PC-3 (cell line): ENCODE results near the gene ZNF506. TPM values are rescaled to one million over a fixed set of nuclear protein-coding genes. Genes with fewer than 3 reads are reported as not detected.
"Not testable (repeated sequence)": the region's sequence is repeated elsewhere in the genome, so short reads cannot be mapped to it uniquely, and the experiment has no call there.

ENCODE experiments used
- ATAC-seq: fragments of 200-7000 bp; cut with Tn5 transposase; 2 replicates; pipeline ENCODE4 v1.9.1; 2020; ENCODE audit warnings: mild to moderate bottlenecking, moderate library complexity
- BruUV-seq: library from RNA; stranded (reverse); fragments of 400-500 nt; replicated peaks from 2 replicates; lab custom pipeline; 2021; lab: Mats Ljungman, UMichigan
- CTCF ChIA-PET: fragments of 300-600 bp; sonication (Branson Sonifier 250); formaldehyde crosslinking; loops from one replicate; lab custom pipeline; 2022; ENCODE audit warnings: antibody characterized with exemption; lab: Charles Lee
- POLR2A ChIA-PET: fragments of 300-600 bp; sonication (Branson Sonifier 250); formaldehyde crosslinking; loops from one replicate; lab custom pipeline; 2022; ENCODE audit warnings: antibody characterized with exemption; ENCODE audit not compliant: unreplicated experiment; lab: Charles Lee
- DNase-seq: peaks from one replicate; pipeline ENCODE4 v3.0.0-alpha.2; 2015
- H2AFZ ChIP-seq: fragments of 300-600 bp; sonication (generic); 2 replicates; pipeline ENCODE4 v1.6.0; 2016; ENCODE audit warnings: antibody characterized with exemption, low read length
- H3F3A ChIP-seq: fragments of 300-600 bp; sonication (generic); one replicate; pipeline ENCODE4 v1.6.0; 2017; ENCODE audit warnings: antibody characterized with exemption, low read length, control low read depth, mild to moderate bottlenecking; ENCODE audit not compliant: unreplicated experiment
- H3K27ac ChIP-seq: fragments of 300-600 bp; sonication (generic); 2 replicates; pipeline ENCODE4 v1.5.1; 2016; ENCODE audit warnings: mild to moderate bottlenecking, low read length
- H3K27me3 ChIP-seq: fragments of 300-600 bp; sonication (generic); 2 replicates; pipeline ENCODE4 v1.6.1; 2016; ENCODE audit warnings: low read length, mixed read lengths
- H3K36me3 ChIP-seq: fragments of 300-600 bp; sonication (generic); 2 replicates; pipeline ENCODE4 v1.6.1; 2016; ENCODE audit warnings: low read depth, mixed run types, low read length, mixed read lengths
- H3K4me1 ChIP-seq: fragments of 300-600 bp; sonication (generic); 2 replicates; pipeline ENCODE4 v1.5.1; 2016; ENCODE audit warnings: low read length; ENCODE audit not compliant: insufficient read depth
- H3K4me2 ChIP-seq: fragments of 300-600 bp; sonication (generic); 2 replicates; pipeline ENCODE4 v1.6.0; 2016; ENCODE audit warnings: low read length
- H3K4me3 ChIP-seq: fragments of 300-600 bp; sonication (generic); 2 replicates; pipeline ENCODE4 v1.5.1; 2016; ENCODE audit warnings: mild to moderate bottlenecking, low read length, mixed read lengths
- H3K79me2 ChIP-seq: fragments of 300-600 bp; sonication (generic); 2 replicates; pipeline ENCODE4 v1.6.1; 2017; ENCODE audit warnings: low read length, mixed read lengths
- H3K9ac ChIP-seq: fragments of 300-600 bp; sonication (generic); 2 replicates; pipeline ENCODE4 v1.6.0; 2016; ENCODE audit warnings: mild to moderate bottlenecking, low read length
- H3K9me2 ChIP-seq: fragments of 300-600 bp; sonication (generic); replicated peaks from 2 replicates; pipeline ENCODE4 v1.6.1; 2016; ENCODE audit warnings: mixed run types, low read length, mixed read lengths
- H3K9me3 ChIP-seq: fragments of 300-600 bp; sonication (generic); 2 replicates; pipeline ENCODE4 v1.6.1; 2016; ENCODE audit warnings: low read length, mixed read lengths
- H4K20me1 ChIP-seq: fragments of 300-600 bp; sonication (generic); 2 replicates; pipeline ENCODE4 v1.6.1; 2016; ENCODE audit warnings: low read length, mixed read lengths
- EZH2 ChIP-seq: fragments of 300-600 bp; sonication (generic); IDR thresholded peaks from one replicate; pipeline ENCODE4 v1.6.1; 2017; ENCODE audit warnings: antibody characterized with exemption, mild to moderate bottlenecking, low read length; ENCODE audit not compliant: unreplicated experiment
- EZH2phosphoT487 ChIP-seq: fragments of 300-600 bp; sonication (generic); IDR thresholded peaks from 2 replicates; pipeline ENCODE4 v1.6.1; 2018; ENCODE audit warnings: mild to moderate bottlenecking, antibody characterized with exemption, low read length, borderline replicate concordance
- intact Hi-C: fragments of 100-400 bp; cut with micrococcal nuclease; formaldehyde crosslinking; loops from 2 replicates; pipeline ENCODE4 v1.9.0; 2023
- total RNA-seq: library from RNA; depleted of rRNA; stranded (reverse); fragments of >200 nt; gene quantifications from 2 replicates; pipeline ENCODE4 v1.2.3, GENCODE V29; 2014
- TF ChIP-seq, protein P1 (sequence below): fragments of 300-600 bp; sonication (generic); conservative IDR thresholded peaks from 2 replicates; pipeline ENCODE4 v1.5.1; 2017; ENCODE audit warnings: antibody characterized with exemption, low read depth, mild to moderate bottlenecking, low read length

ZNF506 gene
- total RNA-seq, 1 experiment from 2014 or later: 2.4 TPM

DNA sequence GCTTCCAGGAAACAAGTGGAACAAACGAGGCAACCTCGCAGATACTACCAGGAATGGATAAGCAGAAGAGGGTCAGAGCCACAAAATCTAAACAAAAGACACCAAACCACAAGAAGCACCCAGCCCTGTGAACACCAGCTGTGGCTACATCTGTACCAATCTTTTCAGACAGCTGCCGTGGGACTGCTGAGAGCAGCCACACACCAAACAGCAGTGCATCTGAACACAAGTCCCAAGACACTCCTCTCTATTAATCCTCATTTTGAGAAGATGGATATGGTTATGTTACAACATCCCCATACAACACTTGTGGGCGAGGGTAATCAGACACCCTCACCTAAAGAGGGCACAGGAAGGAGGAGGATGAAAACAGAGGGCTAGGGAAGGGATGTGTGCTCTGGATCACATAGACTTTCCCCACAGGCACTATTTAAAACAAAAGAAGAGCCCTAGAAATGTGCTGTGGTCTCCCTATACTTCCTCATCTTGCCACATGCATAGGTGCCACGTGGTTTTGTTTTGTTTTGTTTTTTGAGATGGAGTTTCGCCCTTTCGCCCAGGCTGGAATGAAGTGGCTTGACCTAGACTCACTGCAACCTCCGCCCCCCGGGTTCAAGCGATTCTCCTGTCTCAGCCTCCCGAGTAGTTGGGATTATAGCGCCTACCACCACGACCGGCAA lies 47.1 kb downstream of the ZNF506 start:
- H3K4me1 ChIP-seq: peaks cover 13% of the 10 kb centered on the region
- intact Hi-C loops: no loop called here

DNA sequence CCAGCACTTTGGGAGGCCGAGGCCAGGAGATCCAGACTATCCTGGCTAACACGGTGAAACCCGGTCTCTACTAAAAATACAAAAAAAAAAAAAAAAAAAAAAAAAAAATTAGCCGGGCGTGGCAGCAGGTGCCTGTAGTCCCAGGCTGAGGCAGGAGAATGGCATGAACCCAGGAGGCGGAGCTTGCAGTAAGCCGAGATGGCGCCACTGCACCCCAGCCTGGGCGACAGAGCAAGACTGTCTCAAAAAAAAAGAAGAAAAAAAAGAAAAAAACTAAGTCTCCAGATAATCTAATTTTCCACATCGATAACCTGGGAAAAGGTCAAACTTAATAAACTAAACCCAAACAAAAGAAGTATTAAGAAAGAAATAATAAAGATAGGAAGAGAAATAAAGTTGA lies 49.6 kb downstream of the ZNF506 start:
- H3K4me3 ChIP-seq, H3K9me2 ChIP-seq, H3K4me1 ChIP-seq, CTCF ChIA-PET, H2AFZ ChIP-seq, H3K79me2 ChIP-seq, POLR2A ChIA-PET, H4K20me1 ChIP-seq, DNase-seq, H3F3A ChIP-seq, H3K36me3 ChIP-seq, H3K27ac ChIP-seq, H3K9me3 ChIP-seq, H3K27me3 ChIP-seq, H3K4me2 ChIP-seq, intact Hi-C loops, H3K9ac ChIP-seq, BruUV-seq, ATAC-seq: not testable (repeated sequence)

More for the DNA sequence above, 47.1 kb downstream of the ZNF506 start:
- no peak overlapping the region for H3K4me3 ChIP-seq
- no peak for ATAC-seq
- ChIA-PET CTCF (no interaction called here), POLR2A (no interaction called here)
- H3K9me3 ChIP-seq: peaks cover 22% of the 10 kb centered on the region
- H3K27me3 ChIP-seq: no peaks in the 10 kb centered on the region
- H4K20me1 ChIP-seq: no peaks in the 10 kb centered on the region
- H3K9me2 ChIP-seq: no peaks in the 10 kb centered on the region
- H3F3A ChIP-seq: no peaks in the 10 kb centered on the region
- DNase-seq: no peak
- TF ChIP-seq, protein P1, sequence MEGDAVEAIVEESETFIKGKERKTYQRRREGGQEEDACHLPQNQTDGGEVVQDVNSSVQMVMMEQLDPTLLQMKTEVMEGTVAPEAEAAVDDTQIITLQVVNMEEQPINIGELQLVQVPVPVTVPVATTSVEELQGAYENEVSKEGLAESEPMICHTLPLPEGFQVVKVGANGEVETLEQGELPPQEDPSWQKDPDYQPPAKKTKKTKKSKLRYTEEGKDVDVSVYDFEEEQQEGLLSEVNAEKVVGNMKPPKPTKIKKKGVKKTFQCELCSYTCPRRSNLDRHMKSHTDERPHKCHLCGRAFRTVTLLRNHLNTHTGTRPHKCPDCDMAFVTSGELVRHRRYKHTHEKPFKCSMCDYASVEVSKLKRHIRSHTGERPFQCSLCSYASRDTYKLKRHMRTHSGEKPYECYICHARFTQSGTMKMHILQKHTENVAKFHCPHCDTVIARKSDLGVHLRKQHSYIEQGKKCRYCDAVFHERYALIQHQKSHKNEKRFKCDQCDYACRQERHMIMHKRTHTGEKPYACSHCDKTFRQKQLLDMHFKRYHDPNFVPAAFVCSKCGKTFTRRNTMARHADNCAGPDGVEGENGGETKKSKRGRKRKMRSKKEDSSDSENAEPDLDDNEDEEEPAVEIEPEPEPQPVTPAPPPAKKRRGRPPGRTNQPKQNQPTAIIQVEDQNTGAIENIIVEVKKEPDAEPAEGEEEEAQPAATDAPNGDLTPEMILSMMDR: no peak
- TF ChIP-seq EZH2 (no peak), EZH2phosphoT487 (no peak)
- peaks cover 25% of the 10 kb centered on the region for H3K79me2 ChIP-seq
- peaks cover 21% of the 10 kb centered on the region for H3K36me3 ChIP-seq
- no peak overlapping the region for H3K9ac ChIP-seq
- no peak overlapping the region for H3K27ac ChIP-seq
- BruUV-seq: no TSS peak
- H2AFZ ChIP-seq: no peak overlapping the region
- H3K4me2 ChIP-seq: no peak overlapping the region

DNA sequence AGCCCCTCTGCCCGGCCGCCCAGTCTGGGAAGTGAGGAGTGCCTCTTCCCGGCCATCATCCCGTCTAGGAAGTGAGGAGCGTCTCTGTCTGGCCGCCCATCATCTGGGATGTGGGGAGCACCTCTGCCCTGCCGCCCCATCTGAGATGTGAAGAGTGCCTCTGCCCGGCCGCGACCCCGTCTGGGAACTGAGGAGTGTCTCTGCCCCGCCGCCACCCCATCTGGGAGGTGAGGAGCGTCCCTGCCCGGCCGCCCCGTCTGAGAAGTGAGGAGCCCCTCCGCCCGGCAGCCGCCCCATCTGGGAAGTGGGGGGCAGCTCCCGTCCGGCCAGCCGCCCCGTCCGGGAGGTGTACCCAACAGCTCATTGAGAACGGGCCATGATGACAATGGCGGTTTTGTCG lies 51.6 kb downstream of the ZNF506 start:
- H3K36me3 ChIP-seq, H3K9ac ChIP-seq, H3K27ac ChIP-seq, ATAC-seq, H3K79me2 ChIP-seq, intact Hi-C loops, CTCF ChIA-PET, POLR2A ChIA-PET, H3K27me3 ChIP-seq, H2AFZ ChIP-seq, H3K4me1 ChIP-seq, H3K4me2 ChIP-seq, BruUV-seq, H3F3A ChIP-seq, H3K9me2 ChIP-seq, H3K9me3 ChIP-seq, H3K4me3 ChIP-seq, H4K20me1 ChIP-seq, DNase-seq: not testable (repeated sequence)

DNA sequence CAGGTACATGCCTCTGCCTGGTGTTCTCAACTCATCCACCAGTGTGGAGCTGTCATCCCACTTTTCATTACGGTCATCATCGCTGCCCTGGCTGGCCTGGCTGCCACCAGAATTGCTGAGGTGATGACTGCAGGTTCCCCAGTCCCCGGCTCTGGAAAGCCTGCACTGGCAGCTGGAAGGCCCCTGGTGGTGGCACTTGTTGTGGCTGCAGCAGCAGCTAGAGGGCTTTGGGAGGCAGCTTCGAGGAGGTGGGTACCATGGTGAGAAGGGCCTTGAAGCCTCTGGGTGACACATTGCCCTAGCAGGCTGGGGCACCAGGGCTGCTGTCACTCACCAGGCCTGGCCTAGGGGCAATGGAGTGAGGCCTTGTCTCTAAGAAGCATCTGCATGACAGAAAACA lies 63.4 kb downstream of the ZNF506 start:
- no peaks in the 10 kb centered on the region for H3K9me2 ChIP-seq
- no TSS peak for BruUV-seq
- H4K20me1 ChIP-seq: no peaks in the 10 kb centered on the region
- no peaks in the 10 kb centered on the region for H3K4me1 ChIP-seq
- CTCF ChIA-PET: no interaction called here
- POLR2A ChIA-PET: no interaction called here
- ATAC-seq (no peak), DNase-seq (no peak)
- no peak overlapping the region for H3K27ac ChIP-seq
- H3K9ac ChIP-seq: no peak overlapping the region
- H3K4me3 ChIP-seq: no peak overlapping the region
- H3K79me2 ChIP-seq: no peaks in the 10 kb centered on the region
- no peak overlapping the region for H2AFZ ChIP-seq
- no peaks in the 10 kb centered on the region for H3K9me3 ChIP-seq
- H3K27me3 ChIP-seq: no peaks in the 10 kb centered on the region
- H3F3A ChIP-seq: no peaks in the 10 kb centered on the region
- H3K4me2 ChIP-seq: no peak overlapping the region
- TF ChIP-seq EZH2 (no peak), EZH2phosphoT487 (no peak)
- TF ChIP-seq, protein P1: no peak
- intact Hi-C loops: no loop called here
- H3K36me3 ChIP-seq: no peaks in the 10 kb centered on the region
